Activated CD8-positive, alpha-beta memory T cell treated with anti-CD3 and anti-CD28 coated beads for 36 hours (primary cell): ENCODE data around the gene TTC34. TPM values are rescaled to one million over a fixed set of nuclear protein-coding genes. Genes with fewer than 3 reads are reported as not detected.
"Not testable (repeated sequence)": the region's sequence is repeated elsewhere in the genome, so short reads cannot be mapped to it uniquely, and the experiment has no call there.

Experiments
- CTCF ChIA-PET: fragments of 350-600 bp; sonication (Branson Sonifier 250); formaldehyde crosslinking; loops from one replicate; lab custom pipeline; 2021; ENCODE audit warnings: antibody characterized with exemption; lab: Charles Lee
- POLR2A ChIA-PET: fragments of 350-600 bp; sonication (Branson Sonifier 250); formaldehyde crosslinking; loops from one replicate; lab custom pipeline; 2021; ENCODE audit warnings: antibody characterized with exemption; lab: Charles Lee
- total RNA-seq, 2 experiments: library from RNA; stranded (reverse); gene quantifications; one replicate each; pipeline ENCODE4 v1.2.3, GENCODE V29; 2021

The TTC34 gene
- total RNA-seq, 2 experiments from 2014 or later, result 1.0 to 1.1 TPM

GRCh38 chr1:2783435-2784397, 17.8 kb downstream of the TTC34 start:
- ChIA-PET CTCF (interaction anchor here (1.8 kb wide), 1 partner anchor 369 kb away, joined by 4 read pairs; no protein-coding TSS in a partner anchor), POLR2A (no interaction called here)

DNA sequence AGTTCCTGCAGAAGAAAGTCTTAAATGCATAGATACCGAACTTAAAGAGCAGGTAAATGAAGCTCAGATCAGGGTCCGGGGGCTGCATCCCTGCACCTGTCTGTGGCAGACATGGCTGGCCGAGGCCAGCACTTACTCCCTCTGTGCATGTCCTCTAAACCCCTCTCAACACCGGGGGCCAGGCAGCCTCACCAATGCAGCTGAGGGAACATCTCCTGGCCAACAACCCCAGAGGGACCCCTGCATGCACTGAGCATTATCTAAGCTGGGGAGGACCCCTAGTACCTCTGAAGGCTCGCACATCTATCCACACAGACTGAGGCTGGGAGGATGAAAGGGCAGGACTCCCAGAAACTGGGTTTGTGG, 18.4 kb downstream of the TTC34 start:
- ChIA-PET CTCF (no interaction called here), POLR2A (no interaction called here)

DNA sequence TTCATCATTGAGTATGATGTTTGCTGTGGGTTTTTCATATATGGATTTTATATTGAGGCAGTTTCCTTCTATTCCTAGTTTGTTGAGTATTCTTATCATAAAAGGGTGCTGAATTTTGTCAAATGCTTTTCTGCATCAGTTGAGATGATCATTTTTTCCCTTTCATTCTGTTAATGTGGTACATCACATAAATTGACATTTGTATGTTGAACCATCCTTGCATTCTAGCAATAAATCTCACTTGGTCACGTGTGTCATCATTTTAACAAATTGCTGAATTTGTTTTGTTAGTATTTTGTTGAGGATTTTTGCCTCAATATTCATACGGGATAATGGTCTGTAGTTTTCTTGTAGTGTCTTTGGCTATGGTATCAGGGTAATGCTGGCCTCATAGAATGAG, 19.9 kb downstream of the TTC34 start:
- CTCF ChIA-PET, result no interaction called here

GRCh38 chr1:2778220-2778592, 23.3 kb downstream of the TTC34 start:
- CTCF ChIA-PET, result no interaction called here

More for the DNA sequence above, 19.9 kb downstream of the TTC34 start:
- POLR2A ChIA-PET, result no interaction called here

DNA sequence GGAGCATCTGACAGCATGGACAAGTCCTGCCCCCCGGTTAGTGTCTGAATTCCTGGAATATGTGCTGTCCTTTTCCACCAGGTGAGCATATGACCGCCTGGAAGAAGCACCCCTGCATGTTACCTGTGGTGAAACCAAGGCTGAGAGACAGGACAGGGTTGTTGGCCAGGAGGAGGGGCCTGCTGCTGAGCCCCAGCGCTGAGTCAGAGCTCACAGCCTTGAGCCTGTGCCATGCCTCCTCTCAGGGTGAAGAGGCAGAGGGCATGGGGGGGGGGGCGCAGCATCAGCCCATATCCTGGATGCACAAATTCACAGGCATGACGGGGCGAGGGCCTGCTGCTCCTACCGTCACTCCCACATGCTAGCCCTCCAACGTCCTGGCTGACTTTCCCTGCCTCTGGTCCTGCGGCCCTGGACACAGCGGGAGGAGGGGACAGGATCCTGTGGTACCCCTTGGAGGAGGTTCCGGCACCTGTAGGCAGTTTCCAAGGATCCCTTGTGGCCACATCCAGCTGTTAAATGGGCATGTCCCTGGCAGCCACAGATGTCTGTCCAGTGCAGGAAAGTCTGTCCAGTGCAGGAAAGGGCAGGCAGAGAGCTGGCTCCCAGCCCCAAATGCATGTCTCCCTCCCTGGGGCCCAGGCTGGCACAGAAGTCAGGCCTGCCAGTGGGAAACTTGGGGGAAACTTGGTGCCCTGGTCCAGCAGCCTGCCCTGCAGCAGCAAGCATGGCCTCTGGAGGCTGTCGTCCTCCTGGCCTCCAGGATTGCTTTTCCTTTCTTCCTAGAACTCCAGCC, 23.9 kb downstream of the TTC34 start:
- ChIA-PET CTCF (interaction anchor here (0.5 kb wide), 1 partner anchor 572 kb away, joined by 3 read pairs; no protein-coding TSS in a partner anchor), POLR2A (no interaction called here)

More at GRCh38 chr1:2778220-2778592, 23.3 kb downstream of the TTC34 start:
- POLR2A ChIA-PET, result no interaction called here

DNA sequence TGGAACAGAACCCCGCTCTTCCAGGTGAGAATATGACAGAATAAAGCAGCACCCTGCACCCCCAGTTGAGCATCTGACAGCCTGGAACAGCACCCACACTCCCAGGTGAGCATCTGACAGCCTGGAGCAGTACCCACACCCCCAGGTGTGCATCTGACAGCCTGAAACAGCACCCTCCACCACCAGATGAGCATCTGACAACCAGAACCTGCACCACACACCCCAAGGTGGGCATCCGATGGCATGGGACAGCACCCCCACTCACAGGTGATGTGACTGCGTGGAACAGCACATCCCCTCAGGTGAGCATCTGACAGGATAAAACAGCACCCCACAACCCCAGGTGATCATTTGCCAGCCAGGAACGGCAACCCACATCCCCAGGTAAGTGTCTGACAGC, 26.2 kb downstream of the TTC34 start:
- CTCF ChIA-PET, result not testable (repeated sequence)

DNA sequence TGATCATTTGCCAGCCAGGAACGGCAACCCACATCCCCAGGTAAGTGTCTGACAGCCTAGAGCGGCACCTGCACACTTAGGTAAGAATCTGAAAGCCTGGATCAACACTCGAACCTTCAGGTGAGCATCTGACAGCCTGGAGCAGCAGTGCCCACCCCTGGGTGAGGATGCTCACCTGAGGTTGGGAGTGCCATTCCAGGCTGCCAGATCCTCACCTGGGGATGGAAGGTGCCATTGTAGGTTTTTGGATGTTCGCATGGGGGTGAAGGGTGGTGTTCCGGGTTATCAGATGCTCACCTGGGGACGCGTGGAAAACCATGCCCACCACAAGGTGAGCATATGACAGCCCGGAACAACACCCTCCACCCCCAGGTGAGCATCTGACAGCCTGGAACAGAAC, 33.4 kb downstream of the TTC34 start:
- POLR2A ChIA-PET, CTCF ChIA-PET: not testable (repeated sequence)

More for the DNA sequence above, 26.2 kb downstream of the TTC34 start:
- POLR2A ChIA-PET, result not testable (repeated sequence)

- CTCF ChIA-PET, result not testable (repeated sequence)
Measured at GRCh38 chr1:2759433-2759832, 42.1 kb downstream of the TTC34 start.

GRCh38 chr1:2757519-2757918, 44.0 kb downstream of the TTC34 start:
- CTCF ChIA-PET, result not testable (repeated sequence)

More at GRCh38 chr1:2759433-2759832, 42.1 kb downstream of the TTC34 start:
- POLR2A ChIA-PET, result not testable (repeated sequence)

DNA sequence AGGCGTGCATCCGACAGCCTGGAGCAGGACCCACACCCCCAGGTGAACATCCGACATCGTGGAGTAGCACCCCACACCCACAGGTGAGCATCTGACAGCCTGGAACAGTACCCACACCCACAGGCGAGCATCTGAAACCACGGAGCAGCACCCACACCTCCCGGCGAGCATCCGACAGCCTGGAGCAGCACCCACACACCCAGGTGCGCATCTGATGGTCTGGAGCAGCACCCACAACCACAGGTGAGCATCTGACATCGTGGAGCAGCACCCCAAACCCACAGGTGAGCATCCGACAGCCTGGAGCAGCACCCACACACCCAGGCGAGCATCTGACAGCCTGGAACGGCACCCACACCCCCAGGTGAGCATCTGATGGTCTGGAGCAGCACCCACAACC, 46.1 kb downstream of the TTC34 start:
- POLR2A ChIA-PET, CTCF ChIA-PET: not testable (repeated sequence)

More at GRCh38 chr1:2757519-2757918, 44.0 kb downstream of the TTC34 start:
- POLR2A ChIA-PET, result not testable (repeated sequence)

DNA sequence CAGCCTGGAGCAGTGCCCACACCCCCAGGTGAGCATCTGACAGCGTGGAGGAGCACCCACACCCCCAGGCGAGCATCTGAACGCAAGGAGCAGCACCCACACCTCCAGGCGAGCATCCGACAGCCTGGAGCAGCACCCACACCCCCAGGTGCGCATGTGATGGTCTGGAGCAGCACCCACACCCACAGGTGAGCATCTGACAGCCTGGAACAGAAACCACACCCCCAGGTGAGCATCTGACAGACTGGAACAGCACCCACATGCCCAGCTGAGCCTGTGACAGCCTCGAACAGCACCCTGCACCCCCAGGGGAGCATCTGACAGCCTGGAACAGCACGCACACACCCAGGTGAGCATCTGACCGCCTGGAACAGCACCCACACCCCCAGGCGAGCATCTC, 46.9 kb downstream of the TTC34 start:
- CTCF ChIA-PET, POLR2A ChIA-PET: not testable (repeated sequence)

GRCh38 chr1:2752503-2752902, 49.0 kb downstream of the TTC34 start:
- POLR2A ChIA-PET, result not testable (repeated sequence)

GRCh38 chr1:2751866-2752265, 49.6 kb downstream of the TTC34 start:
- POLR2A ChIA-PET, CTCF ChIA-PET: not testable (repeated sequence)

More at GRCh38 chr1:2752503-2752902, 49.0 kb downstream of the TTC34 start:
- CTCF ChIA-PET, result not testable (repeated sequence)

DNA sequence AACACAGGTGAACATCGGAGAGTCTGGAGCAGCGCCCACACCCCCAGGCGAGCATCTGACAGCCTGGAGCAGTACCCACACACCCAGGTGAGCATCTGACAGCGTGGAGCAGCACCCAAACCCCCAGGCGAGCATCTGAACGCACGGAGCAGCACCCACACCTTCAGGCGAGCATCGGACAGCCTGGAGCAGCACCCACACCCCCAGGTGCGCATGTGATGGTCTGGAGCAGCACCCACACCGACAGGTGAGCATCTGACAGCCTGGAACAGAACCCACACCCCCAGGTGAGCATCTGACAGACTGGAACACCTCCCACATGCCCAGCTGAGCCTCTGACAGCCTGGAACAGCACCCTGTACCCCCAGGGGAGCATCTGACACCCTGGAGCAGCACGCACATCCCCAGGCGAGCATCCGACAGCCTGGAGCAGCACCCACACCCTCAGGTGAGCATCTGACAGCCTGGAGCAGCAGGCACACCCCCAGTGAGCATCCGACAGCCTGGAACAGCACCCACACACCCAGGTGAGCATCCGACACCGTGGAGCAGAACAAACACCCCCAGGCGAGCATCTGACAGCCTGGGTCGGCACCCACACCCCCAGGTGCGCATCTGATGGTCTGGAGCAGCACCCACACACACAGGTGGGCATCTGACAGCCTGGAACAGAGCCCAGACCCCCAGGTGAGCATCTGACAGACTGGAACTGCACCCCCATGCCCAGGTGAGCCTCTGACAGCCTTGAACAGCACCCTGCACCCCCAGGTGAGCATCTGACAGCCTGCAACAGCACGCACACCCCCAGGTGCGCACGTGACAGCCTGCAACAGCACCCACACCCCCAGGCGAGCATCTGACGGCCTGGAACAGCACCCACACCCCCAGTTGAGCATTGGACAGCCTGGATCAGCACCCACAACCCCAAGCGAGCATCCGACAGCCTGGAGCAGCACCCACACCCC, 50.4 kb downstream of the TTC34 start:
- POLR2A ChIA-PET, CTCF ChIA-PET: not testable (repeated sequence)

- CTCF ChIA-PET, POLR2A ChIA-PET: not testable (repeated sequence)
Measured at GRCh38 chr1:2750041-2750680, 51.3 kb downstream of the TTC34 start.

DNA sequence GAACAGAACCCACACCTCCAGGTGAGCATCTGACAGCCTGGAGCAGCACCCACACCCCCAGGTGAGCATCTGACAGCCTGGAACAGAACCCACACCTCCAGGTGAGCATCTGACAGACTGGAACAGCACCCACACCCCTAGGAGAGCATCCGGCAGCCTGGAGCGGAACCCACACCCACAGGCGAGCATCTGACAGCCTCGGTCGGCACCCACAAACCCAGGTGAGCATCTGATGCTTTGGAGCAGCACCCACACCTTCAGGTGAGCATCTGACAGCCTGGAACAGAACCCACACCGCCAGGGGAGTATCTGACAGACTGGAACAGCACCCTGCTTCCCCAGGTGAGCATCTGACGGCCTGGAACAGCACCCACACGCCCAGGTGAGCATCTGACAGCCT, 52.9 kb downstream of the TTC34 start:
- CTCF ChIA-PET, POLR2A ChIA-PET: not testable (repeated sequence)

- CTCF ChIA-PET, POLR2A ChIA-PET: not testable (repeated sequence)
Measured at GRCh38 chr1:2694796-2695195, 106.7 kb downstream of the TTC34 start.

- CTCF ChIA-PET, POLR2A ChIA-PET: not testable (repeated sequence)
Measured at GRCh38 chr1:2690180-2690579, 111.3 kb downstream of the TTC34 start.

DNA sequence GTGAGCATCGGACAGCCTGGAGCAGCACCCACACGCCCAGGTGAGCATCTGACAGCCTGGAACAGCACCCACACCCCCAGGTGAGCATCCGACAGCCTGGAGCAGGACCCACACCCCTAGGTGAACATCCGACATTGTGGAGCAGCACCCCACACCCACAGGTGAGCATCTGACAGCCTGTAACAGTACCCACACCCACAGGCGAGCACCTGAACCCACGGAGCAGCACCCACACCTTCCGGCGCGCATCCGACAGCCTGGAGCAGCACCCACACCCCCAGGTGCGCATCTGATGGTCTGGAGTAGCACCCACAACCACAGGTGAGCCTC, 113.2 kb downstream of the TTC34 start:
- POLR2A ChIA-PET, CTCF ChIA-PET: not testable (repeated sequence)
